ENCODE data around the gene GUK1. TPM values are rescaled to one million over a fixed set of nuclear protein-coding genes. Genes with fewer than 3 reads are reported as not detected.

Gene GUK1
- total RNA-seq, 1 experiment from 2014 or later = 111 TPM

DNA sequence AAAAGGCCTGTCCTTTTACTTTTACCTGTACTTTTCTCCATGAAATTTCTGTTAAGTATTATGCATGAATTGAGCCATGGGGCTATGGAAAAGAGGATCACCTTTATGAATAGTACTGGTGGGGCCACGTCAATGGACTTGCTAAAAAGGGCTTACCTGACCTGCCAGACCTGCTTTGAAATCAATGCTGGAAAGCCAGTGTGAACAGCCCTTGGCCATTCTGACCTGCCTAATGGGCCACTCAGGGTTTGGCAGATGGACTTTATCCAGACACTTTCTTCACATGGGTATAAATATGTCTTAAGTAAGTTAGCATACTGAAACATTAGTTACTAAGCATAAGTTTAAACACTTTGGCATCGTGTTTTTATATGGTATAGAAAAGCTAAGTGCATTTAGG lies 8.3 kb upstream of the GUK1 start:
- DNase-seq (ENCODE audit: low spot score) = no peak
- TF ChIP-seq FOXP4 (CRISPR knock-in tag; IDR thresholded peaks at IDR 0.05) = no peak
- no peak for TF ChIP-seq ZNF671 (CRISPR knock-in tag; IDR thresholded peaks at IDR 0.05)
- no peak for TF ChIP-seq CREM (CRISPR knock-in tag; IDR thresholded peaks at IDR 0.05)
- no peak for TF ChIP-seq NFE2L1 (CRISPR knock-in tag; IDR thresholded peaks at IDR 0.05)
- no peak for ATAC-seq
- ChIA-PET POLR2A (no interaction called here), CTCF (interaction anchor here (1.6 to 2.6 kb wide), 5 partner anchors 17 to 144 kb away, joined by 10 to 39 read pairs (median 11); partner anchors contain the start of genes GJC2 and IBA57)
- H3K27ac Mint-ChIP-seq = no peak overlapping the region
- peaks cover 6% of the 10 kb centered on the region; the same call in 1 of the 2 replicates for H3K4me1 Mint-ChIP-seq
- H3K27me3 Mint-ChIP-seq (ENCODE audit: low read depth) = peaks cover 80% of the 10 kb centered on the region
- no peak overlapping the region for H3K4me3 Mint-ChIP-seq
- no peaks in the 10 kb centered on the region for H3K9me3 Mint-ChIP-seq
- no peaks in the 10 kb centered on the region for H3K36me3 Mint-ChIP-seq

DNA sequence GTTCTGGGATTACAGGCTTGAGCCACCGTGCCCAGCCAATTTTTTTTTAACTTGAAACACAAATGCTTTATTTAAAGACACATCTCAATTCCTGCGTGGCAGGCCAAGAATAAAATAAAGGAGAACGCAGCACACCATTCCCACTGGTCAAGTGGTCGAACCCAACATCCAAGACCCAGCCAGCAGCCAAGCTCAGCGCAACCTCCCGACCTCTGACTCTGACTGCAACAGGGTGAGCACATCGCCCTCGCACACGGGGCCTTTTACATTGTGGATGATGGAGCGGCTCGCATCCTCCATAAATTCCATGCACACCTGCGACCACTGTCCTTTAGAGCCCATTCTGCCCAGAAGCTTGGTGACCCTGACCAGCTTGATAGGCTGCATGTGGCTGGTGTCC lies 5.5 kb upstream of the GUK1 start:
- DNase-seq (ENCODE audit: low spot score) (no peak), ATAC-seq (no peak)
- Mint-ChIP-seq H3K36me3 (no peaks in the 10 kb centered on the region), H3K4me1 (peaks cover 6% of the 10 kb centered on the region; the same call in 1 of the 2 replicates), H3K9me3 (no peaks in the 10 kb centered on the region), H3K27me3 (ENCODE audit: low read depth) (peaks cover 71% of the 10 kb centered on the region), H3K27ac (no peak overlapping the region), H3K4me3 (no peak overlapping the region)
- TF ChIP-seq ZBTB21 (CRISPR knock-in tag; IDR thresholded peaks at IDR 0.05; ENCODE audit: borderline replicate concordance) = no peak
- TF ChIP-seq, protein P1, sequence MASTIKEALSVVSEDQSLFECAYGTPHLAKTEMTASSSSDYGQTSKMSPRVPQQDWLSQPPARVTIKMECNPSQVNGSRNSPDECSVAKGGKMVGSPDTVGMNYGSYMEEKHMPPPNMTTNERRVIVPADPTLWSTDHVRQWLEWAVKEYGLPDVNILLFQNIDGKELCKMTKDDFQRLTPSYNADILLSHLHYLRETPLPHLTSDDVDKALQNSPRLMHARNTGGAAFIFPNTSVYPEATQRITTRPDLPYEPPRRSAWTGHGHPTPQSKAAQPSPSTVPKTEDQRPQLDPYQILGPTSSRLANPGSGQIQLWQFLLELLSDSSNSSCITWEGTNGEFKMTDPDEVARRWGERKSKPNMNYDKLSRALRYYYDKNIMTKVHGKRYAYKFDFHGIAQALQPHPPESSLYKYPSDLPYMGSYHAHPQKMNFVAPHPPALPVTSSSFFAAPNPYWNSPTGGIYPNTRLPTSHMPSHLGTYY (CRISPR knock-in tag; IDR thresholded peaks at IDR 0.05) = no peak
- no peak for TF ChIP-seq CBFB (CRISPR knock-in tag; IDR thresholded peaks at IDR 0.05; ENCODE audit: low read depth)
- TF ChIP-seq NFYB (CRISPR knock-in tag; conservative IDR thresholded peaks at IDR 0.05; ENCODE audit: low read depth) = no peak
- TF ChIP-seq, protein P2, sequence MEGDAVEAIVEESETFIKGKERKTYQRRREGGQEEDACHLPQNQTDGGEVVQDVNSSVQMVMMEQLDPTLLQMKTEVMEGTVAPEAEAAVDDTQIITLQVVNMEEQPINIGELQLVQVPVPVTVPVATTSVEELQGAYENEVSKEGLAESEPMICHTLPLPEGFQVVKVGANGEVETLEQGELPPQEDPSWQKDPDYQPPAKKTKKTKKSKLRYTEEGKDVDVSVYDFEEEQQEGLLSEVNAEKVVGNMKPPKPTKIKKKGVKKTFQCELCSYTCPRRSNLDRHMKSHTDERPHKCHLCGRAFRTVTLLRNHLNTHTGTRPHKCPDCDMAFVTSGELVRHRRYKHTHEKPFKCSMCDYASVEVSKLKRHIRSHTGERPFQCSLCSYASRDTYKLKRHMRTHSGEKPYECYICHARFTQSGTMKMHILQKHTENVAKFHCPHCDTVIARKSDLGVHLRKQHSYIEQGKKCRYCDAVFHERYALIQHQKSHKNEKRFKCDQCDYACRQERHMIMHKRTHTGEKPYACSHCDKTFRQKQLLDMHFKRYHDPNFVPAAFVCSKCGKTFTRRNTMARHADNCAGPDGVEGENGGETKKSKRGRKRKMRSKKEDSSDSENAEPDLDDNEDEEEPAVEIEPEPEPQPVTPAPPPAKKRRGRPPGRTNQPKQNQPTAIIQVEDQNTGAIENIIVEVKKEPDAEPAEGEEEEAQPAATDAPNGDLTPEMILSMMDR (IDR thresholded peaks at IDR 0.05) = no peak
- TF ChIP-seq, protein P3, sequence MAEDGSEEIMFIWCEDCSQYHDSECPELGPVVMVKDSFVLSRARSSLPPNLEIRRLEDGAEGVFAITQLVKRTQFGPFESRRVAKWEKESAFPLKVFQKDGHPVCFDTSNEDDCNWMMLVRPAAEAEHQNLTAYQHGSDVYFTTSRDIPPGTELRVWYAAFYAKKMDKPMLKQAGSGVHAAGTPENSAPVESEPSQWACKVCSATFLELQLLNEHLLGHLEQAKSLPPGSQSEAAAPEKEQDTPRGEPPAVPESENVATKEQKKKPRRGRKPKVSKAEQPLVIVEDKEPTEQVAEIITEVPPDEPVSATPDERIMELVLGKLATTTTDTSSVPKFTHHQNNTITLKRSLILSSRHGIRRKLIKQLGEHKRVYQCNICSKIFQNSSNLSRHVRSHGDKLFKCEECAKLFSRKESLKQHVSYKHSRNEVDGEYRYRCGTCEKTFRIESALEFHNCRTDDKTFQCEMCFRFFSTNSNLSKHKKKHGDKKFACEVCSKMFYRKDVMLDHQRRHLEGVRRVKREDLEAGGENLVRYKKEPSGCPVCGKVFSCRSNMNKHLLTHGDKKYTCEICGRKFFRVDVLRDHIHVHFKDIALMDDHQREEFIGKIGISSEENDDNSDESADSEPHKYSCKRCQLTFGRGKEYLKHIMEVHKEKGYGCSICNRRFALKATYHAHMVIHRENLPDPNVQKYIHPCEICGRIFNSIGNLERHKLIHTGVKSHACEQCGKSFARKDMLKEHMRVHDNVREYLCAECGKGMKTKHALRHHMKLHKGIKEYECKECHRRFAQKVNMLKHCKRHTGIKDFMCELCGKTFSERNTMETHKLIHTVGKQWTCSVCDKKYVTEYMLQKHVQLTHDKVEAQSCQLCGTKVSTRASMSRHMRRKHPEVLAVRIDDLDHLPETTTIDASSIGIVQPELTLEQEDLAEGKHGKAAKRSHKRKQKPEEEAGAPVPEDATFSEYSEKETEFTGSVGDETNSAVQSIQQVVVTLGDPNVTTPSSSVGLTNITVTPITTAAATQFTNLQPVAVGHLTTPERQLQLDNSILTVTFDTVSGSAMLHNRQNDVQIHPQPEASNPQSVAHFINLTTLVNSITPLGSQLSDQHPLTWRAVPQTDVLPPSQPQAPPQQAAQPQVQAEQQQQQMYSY (CRISPR knock-in tag; IDR thresholded peaks at IDR 0.05) = no peak
- no peak for TF ChIP-seq ZNF671 (CRISPR knock-in tag; IDR thresholded peaks at IDR 0.05)
- TF ChIP-seq NR2C2 (CRISPR knock-in tag; IDR thresholded peaks at IDR 0.05) = no peak
- no peak for TF ChIP-seq FOXP1 (CRISPR knock-in tag; IDR thresholded peaks at IDR 0.05; ENCODE audit: borderline replicate concordance)
- no peak for TF ChIP-seq KAT7 (CRISPR knock-in tag; IDR thresholded peaks at IDR 0.05; ENCODE audit: borderline replicate concordance)
- TF ChIP-seq, protein P4, sequence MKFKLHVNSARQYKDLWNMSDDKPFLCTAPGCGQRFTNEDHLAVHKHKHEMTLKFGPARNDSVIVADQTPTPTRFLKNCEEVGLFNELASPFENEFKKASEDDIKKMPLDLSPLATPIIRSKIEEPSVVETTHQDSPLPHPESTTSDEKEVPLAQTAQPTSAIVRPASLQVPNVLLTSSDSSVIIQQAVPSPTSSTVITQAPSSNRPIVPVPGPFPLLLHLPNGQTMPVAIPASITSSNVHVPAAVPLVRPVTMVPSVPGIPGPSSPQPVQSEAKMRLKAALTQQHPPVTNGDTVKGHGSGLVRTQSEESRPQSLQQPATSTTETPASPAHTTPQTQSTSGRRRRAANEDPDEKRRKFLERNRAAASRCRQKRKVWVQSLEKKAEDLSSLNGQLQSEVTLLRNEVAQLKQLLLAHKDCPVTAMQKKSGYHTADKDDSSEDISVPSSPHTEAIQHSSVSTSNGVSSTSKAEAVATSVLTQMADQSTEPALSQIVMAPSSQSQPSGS (CRISPR knock-in tag; IDR thresholded peaks at IDR 0.05; ENCODE audit: borderline replicate concordance, low read depth) = no peak
- TF ChIP-seq CREM (CRISPR knock-in tag; IDR thresholded peaks at IDR 0.05) = no peak
- TF ChIP-seq ETV6 (CRISPR knock-in tag; IDR thresholded peaks at IDR 0.05) = no peak
- TF ChIP-seq, protein P5, sequence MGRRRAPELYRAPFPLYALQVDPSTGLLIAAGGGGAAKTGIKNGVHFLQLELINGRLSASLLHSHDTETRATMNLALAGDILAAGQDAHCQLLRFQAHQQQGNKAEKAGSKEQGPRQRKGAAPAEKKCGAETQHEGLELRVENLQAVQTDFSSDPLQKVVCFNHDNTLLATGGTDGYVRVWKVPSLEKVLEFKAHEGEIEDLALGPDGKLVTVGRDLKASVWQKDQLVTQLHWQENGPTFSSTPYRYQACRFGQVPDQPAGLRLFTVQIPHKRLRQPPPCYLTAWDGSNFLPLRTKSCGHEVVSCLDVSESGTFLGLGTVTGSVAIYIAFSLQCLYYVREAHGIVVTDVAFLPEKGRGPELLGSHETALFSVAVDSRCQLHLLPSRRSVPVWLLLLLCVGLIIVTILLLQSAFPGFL (CRISPR knock-in tag; IDR thresholded peaks at IDR 0.05; ENCODE audit: borderline replicate concordance) = no peak
- TF ChIP-seq ZNF396 (CRISPR knock-in tag; IDR thresholded peaks at IDR 0.05; ENCODE audit: borderline replicate concordance) = no peak
- TF ChIP-seq RORB (CRISPR knock-in tag; IDR thresholded peaks at IDR 0.05) = no peak
- TF ChIP-seq ZNF219 (CRISPR knock-in tag; IDR thresholded peaks at IDR 0.05; ENCODE audit: borderline replicate concordance) = no peak
- no peak for TF ChIP-seq EMX1 (CRISPR knock-in tag; IDR thresholded peaks at IDR 0.05)
- no peak for TF ChIP-seq CREB1 (CRISPR knock-in tag; IDR thresholded peaks at IDR 0.05)
- CTCF ChIA-PET = interaction anchor here (0.6 kb wide), 1 partner anchor 129 kb away, joined by 3 read pairs; no protein-coding TSS in a partner anchor
- POLR2A ChIA-PET = no interaction called here
